ENCODE results near the gene CLDN11.

The CLDN11 gene

GRCh38 chr3:170426240-170426797, 7.7 kb downstream of the CLDN11 start:
- no peak for DNase-seq (ENCODE audit: low read depth in 3 of 3)

GRCh38 chr3:170428095-170428494, 9.4 kb downstream of the CLDN11 start:
- DNase-seq (ENCODE audit: low read depth in 3 of 3) = no peak

- DNase-seq (ENCODE audit: low read depth in 3 of 3) = no peak
These were observed 10.4 kb downstream of the CLDN11 start for GRCh38 chr3:170429050-170429449.

GRCh38 chr3:170431054-170431453, 12.4 kb downstream of the CLDN11 start:
- no peak for DNase-seq (ENCODE audit: low read depth in 3 of 3)

GRCh38 chr3:170432416-170432815, 13.7 kb downstream of the CLDN11 start:
- DNase-seq (ENCODE audit: low read depth in 3 of 3) = no peak

GRCh38 chr3:170436697-170437096, 18.0 kb downstream of the CLDN11 start:
- DNase-seq (ENCODE audit: low read depth in 3 of 3) = no peak

- DNase-seq (ENCODE audit: low read depth in 3 of 3) = no peak
These were observed 18.5 kb downstream of the CLDN11 start for GRCh38 chr3:170437176-170437575.

GRCh38 chr3:170437696-170438407, 19.2 kb downstream of the CLDN11 start:
- no peak for DNase-seq (ENCODE audit: low read depth in 3 of 3)

- no peak for DNase-seq (ENCODE audit: low read depth in 3 of 3)
These were observed 20.2 kb downstream of the CLDN11 start for GRCh38 chr3:170438836-170439235.

- DNase-seq (ENCODE audit: low read depth in 3 of 3) = no peak
These were observed 21.7 kb downstream of the CLDN11 start for GRCh38 chr3:170440344-170440743.

- DNase-seq (ENCODE audit: low read depth in 3 of 3) = no peak
These were observed 22.7 kb downstream of the CLDN11 start for GRCh38 chr3:170441412-170441811.

GRCh38 chr3:170442947-170443346, 24.3 kb downstream of the CLDN11 start:
- DNase-seq (ENCODE audit: low read depth in 3 of 3) = no peak

- DNase-seq (ENCODE audit: low read depth in 3 of 3) = no peak
These were observed 24.8 kb downstream of the CLDN11 start for GRCh38 chr3:170443457-170443856.

- no peak for DNase-seq (ENCODE audit: low read depth in 3 of 3)
These were observed 29.9 kb downstream of the CLDN11 start for GRCh38 chr3:170448584-170448983.

GRCh38 chr3:170450039-170450438, 31.4 kb downstream of the CLDN11 start:
- DNase-seq (ENCODE audit: low read depth in 3 of 3) = no peak

- no peak for DNase-seq (ENCODE audit: low read depth in 3 of 3)
These were observed 35.8 kb downstream of the CLDN11 start for GRCh38 chr3:170454509-170454908.

GRCh38 chr3:170458285-170458684, 39.6 kb downstream of the CLDN11 start:
- DNase-seq (ENCODE audit: low read depth in 3 of 3) = no peak

- DNase-seq (ENCODE audit: low read depth in 3 of 3) = no peak
These were observed 44.3 kb downstream of the CLDN11 start for GRCh38 chr3:170463011-170463410.

GRCh38 chr3:170465955-170466354, 47.3 kb downstream of the CLDN11 start:
- DNase-seq (ENCODE audit: low read depth in 3 of 3) = no peak

- DNase-seq (ENCODE audit: low read depth in 3 of 3) = no peak
These were observed 48.3 kb downstream of the CLDN11 start for GRCh38 chr3:170467007-170467406.

- DNase-seq (ENCODE audit: low read depth in 3 of 3) = no peak
These were observed 49.0 kb downstream of the CLDN11 start for GRCh38 chr3:170467571-170468147.

GRCh38 chr3:170469151-170470062, 50.7 kb downstream of the CLDN11 start:
- no peak for DNase-seq (ENCODE audit: low read depth in 3 of 3)
